ENCODE measurements around the gene TPCN2.

TPCN2 gene

GRCh38 chr11:69040581-69041260 lies 8.0 kb upstream of the TPCN2 start:
- Mint-ChIP-seq H3K27me3 (no peaks in the 10 kb centered on the region), H3K9me3 (ENCODE audit: low read depth) (no peaks in the 10 kb centered on the region), H3K4me1 (ENCODE audit: low read depth) (peaks cover 11% of the 10 kb centered on the region), H3K27ac (peak overlapping the region; percentile 61), H3K4me3 (no peak overlapping the region), H3K36me3 (no peaks in the 10 kb centered on the region)

- no peaks in the 10 kb centered on the region for H3K9me3 Mint-ChIP-seq (ENCODE audit: low read depth)
- no peaks in the 10 kb centered on the region for H3K27me3 Mint-ChIP-seq
- no peak overlapping the region for H3K27ac Mint-ChIP-seq
- H3K36me3 Mint-ChIP-seq, result no peaks in the 10 kb centered on the region
- H3K4me1 Mint-ChIP-seq (ENCODE audit: low read depth), result peaks cover 11% of the 10 kb centered on the region
- no peak overlapping the region for H3K4me3 Mint-ChIP-seq
Measured at GRCh38 chr11:69041516-69041915, 7.2 kb upstream of the TPCN2 start.

- Mint-ChIP-seq H3K4me3 (no peak overlapping the region), H3K36me3 (no peaks in the 10 kb centered on the region)
Measured at GRCh38 chr11:69044111-69045013, 4.4 kb upstream of the TPCN2 start.

GRCh38 chr11:69048031-69048693 lies 570 bp upstream of the TPCN2 start:
- H3K36me3 Mint-ChIP-seq, result no peaks in the 10 kb centered on the region
- H3K27ac Mint-ChIP-seq, result no peak overlapping the region
- peaks cover 34% of the 10 kb centered on the region for H3K4me1 Mint-ChIP-seq (ENCODE audit: low read depth)
- H3K27me3 Mint-ChIP-seq, result no peaks in the 10 kb centered on the region
- no peaks in the 10 kb centered on the region for H3K9me3 Mint-ChIP-seq (ENCODE audit: low read depth)
- H3K4me3 Mint-ChIP-seq, result peak overlapping the region; percentile 76

More at GRCh38 chr11:69044111-69045013, 4.4 kb upstream of the TPCN2 start:
- no peaks in the 10 kb centered on the region for H3K27me3 Mint-ChIP-seq
- H3K27ac Mint-ChIP-seq, result no peak overlapping the region
- H3K9me3 Mint-ChIP-seq (ENCODE audit: low read depth), result no peaks in the 10 kb centered on the region
- peaks cover 18% of the 10 kb centered on the region for H3K4me1 Mint-ChIP-seq (ENCODE audit: low read depth)

- H3K27ac Mint-ChIP-seq, result peak overlapping the region; percentile 81
- H3K27me3 Mint-ChIP-seq, result no peaks in the 10 kb centered on the region
- peaks cover 34% of the 10 kb centered on the region for H3K4me1 Mint-ChIP-seq (ENCODE audit: low read depth)
- H3K9me3 Mint-ChIP-seq (ENCODE audit: low read depth), result no peaks in the 10 kb centered on the region
- H3K36me3 Mint-ChIP-seq, result no peaks in the 10 kb centered on the region
- H3K4me3 Mint-ChIP-seq, result peak overlapping the region; percentile 88
Measured at GRCh38 chr11:69049490-69049867, 747 bp downstream of the TPCN2 start.

DNA sequence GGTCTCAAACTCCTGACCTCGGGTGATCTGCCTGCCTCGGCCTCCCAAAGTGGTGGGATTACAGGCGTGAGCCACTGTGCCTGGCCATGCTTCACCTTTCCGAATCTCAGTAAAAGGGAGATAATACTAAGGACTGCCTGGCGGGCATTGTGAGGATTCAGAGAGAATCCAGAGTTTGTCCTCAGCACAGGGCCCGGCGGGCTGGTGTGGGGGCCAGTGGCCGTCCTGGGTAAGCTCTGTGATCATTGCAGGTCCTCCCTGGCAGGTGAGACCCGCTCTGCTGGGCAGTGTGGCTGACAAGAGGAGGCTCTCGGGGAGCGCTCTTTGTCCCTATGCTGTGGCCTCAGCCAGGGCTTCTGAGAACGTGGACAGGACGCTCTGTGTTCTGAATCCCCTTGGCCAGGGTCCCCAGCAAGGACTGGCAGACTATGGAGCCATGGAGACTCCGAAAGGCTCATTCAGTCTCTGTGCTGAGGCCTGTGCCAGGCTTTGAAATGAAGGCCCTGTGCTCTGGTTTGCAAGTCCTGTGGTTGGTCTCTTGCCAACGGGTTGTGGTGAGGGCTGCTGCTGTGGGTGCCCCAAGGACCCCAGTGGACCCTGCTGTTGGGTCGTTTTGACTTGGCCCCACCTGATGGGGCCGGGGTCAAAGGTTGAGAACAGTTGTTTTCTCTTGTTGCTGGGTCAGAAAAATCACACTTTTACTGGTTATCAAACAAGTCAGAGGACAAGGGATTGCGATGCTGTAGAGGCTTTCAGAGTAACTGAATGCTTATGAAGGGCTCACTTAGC lies 2.1 kb downstream of the TPCN2 start:
- H3K27ac Mint-ChIP-seq, result peak overlapping the region; percentile 81
- H3K4me3 Mint-ChIP-seq, result peak overlapping the region; percentile 59
- H3K9me3 Mint-ChIP-seq (ENCODE audit: low read depth), result no peaks in the 10 kb centered on the region
- H3K36me3 Mint-ChIP-seq, result no peaks in the 10 kb centered on the region
- no peaks in the 10 kb centered on the region for H3K27me3 Mint-ChIP-seq
- H3K4me1 Mint-ChIP-seq (ENCODE audit: low read depth), result peaks cover 36% of the 10 kb centered on the region

DNA sequence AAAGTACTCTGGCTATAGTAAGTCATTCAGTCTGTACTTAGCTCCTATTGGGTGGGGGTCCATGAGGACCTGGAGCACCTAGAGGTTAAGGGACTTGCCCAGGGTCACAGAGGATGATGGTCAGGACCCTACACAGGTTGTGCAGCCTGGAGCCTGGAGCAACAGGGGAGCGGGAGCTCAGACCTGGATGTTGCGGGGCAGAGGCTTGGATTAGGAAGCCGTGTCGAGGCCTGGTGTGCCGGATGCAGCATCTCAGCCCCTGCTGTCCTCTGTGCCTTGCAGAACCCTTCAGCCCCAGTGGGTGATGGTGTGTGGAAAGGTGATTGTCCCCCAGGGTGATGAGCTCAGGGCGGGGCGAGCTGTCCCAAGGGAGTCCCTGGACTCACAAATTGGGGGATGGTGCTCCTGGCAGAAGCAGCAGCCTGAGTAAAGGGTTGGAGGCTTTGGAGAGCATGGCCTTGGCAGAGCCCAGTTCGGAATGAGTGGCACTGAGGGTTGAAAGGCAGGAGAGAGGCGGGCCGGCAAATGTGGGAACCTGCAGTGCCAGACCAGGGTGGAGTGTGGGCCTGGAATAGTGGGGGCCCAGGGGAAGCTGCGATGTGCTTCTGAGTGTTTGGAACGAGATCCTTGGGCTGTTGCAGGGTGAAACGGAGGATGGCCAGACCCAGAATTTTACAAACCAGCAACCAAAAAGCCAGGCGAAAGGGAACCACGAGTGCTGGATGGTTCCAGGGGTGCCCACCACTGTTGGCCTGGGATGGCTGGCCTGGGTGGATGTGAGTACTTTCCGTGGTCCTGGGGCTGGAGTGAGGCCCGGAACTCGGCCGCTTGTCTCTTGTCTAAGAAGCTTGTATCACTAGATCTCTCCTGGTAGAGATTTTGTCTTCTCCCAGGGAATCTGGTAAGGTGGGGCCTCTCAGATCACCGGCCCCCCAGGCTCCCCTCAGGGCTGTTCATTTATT lies 2.9 kb downstream of the TPCN2 start:
- Mint-ChIP-seq H3K4me3 (peak overlapping the region; percentile 59), H3K9me3 (ENCODE audit: low read depth) (no peaks in the 10 kb centered on the region), H3K27ac (peak overlapping the region; percentile 64), H3K36me3 (no peaks in the 10 kb centered on the region), H3K27me3 (no peaks in the 10 kb centered on the region), H3K4me1 (ENCODE audit: low read depth) (peaks cover 39% of the 10 kb centered on the region)

- Mint-ChIP-seq H3K36me3 (no peaks in the 10 kb centered on the region), H3K9me3 (ENCODE audit: low read depth) (no peaks in the 10 kb centered on the region), H3K4me3 (no peak overlapping the region), H3K4me1 (ENCODE audit: low read depth) (peaks cover 39% of the 10 kb centered on the region), H3K27me3 (no peaks in the 10 kb centered on the region), H3K27ac (no peak overlapping the region)
Measured at GRCh38 chr11:69052343-69053168, 3.8 kb downstream of the TPCN2 start.

GRCh38 chr11:69053169-69053477 lies 4.4 kb downstream of the TPCN2 start:
- H3K27ac Mint-ChIP-seq, result no peak overlapping the region
- H3K27me3 Mint-ChIP-seq, result no peaks in the 10 kb centered on the region
- H3K4me3 Mint-ChIP-seq, result no peak overlapping the region
- peaks cover 36% of the 10 kb centered on the region for H3K4me1 Mint-ChIP-seq (ENCODE audit: low read depth)
- H3K9me3 Mint-ChIP-seq (ENCODE audit: low read depth), result no peaks in the 10 kb centered on the region
- no peaks in the 10 kb centered on the region for H3K36me3 Mint-ChIP-seq

DNA sequence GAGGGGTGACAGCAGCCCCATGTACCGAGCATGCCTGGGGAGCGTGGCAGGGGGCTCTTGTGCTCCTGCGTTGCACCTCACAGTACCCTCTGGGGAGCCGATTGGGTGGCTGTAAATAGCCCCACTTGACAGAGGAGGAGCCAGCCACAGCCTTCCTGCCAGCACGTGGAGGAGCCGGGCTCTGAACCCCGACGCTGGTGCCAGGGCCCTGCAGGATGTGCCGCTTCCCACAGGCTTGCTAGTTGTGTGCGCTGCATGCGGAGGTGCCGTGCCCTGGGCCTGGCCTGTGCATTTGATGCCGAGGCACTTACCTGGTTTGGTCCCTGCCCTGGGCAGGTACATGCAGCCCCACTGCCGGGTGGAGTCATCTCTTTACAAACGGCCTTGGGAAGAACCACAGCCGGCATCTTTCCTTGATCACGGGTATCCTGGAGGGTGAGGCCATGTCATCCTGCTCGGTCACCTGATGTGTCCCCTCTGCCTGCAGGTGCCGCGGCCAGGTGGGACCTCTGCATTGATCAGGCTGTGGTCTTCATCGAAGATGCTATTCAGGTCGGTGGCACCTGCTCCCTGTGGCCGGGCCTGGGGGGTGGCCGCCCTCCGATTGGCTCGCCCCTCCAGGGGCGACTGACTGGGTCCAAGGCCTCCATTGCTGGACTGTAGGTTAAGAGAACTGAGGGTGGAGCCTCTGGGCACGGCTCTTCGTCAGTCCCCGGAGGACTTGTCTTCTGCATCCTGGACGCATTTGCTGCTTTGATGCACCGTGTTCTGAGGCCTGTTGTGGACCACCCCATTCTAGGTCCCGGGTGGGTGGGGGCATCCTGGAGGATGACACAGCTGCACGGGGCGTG lies 5.0 kb downstream of the TPCN2 start:
- Mint-ChIP-seq H3K27ac (no peak overlapping the region), H3K4me1 (ENCODE audit: low read depth) (peaks cover 32% of the 10 kb centered on the region), H3K27me3 (no peaks in the 10 kb centered on the region), H3K36me3 (no peaks in the 10 kb centered on the region), H3K4me3 (no peak overlapping the region), H3K9me3 (ENCODE audit: low read depth) (no peaks in the 10 kb centered on the region)

DNA sequence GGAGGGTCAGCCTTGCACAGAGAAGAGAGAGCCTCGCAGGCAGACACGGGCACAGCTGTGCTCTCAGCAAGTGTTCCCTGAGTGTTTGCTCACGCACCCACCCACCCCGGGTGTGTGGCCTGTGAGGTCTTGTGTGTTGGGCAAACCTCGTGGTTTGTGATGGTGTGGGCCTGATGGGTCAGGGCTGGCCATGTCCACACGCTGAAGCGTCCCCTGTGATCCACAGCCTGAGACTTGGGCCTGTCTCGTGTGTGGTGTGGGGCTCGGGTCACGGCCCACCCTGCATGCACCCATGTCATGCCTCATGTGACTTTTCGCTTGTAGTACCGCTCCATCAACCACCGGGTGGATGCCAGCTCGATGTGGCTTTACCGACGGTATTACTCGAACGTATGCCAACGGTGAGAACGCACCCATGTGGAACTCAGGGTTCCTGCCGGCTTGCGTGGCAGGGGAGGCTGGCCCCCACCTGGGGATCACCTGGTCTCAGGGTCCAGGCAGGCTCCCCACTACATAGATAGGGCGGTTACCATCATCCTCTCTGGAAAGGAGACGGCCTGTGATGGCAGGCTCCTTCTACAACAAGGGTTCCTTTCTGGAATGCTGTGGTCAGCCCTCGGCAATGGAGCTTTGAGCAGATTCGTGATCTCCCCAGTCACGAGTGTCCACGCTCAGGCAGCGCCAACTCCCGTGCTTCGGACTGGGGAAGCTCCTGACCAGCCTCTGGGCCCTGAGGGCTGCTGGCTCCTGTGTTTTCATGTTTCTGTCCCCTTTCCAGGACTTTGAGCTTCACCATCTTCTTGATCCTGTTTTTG lies 5.9 kb downstream of the TPCN2 start:
- Mint-ChIP-seq H3K36me3 (no peaks in the 10 kb centered on the region), H3K27me3 (no peaks in the 10 kb centered on the region), H3K9me3 (ENCODE audit: low read depth) (no peaks in the 10 kb centered on the region), H3K27ac (no peak overlapping the region), H3K4me3 (no peak overlapping the region), H3K4me1 (ENCODE audit: low read depth) (peaks cover 30% of the 10 kb centered on the region)

DNA sequence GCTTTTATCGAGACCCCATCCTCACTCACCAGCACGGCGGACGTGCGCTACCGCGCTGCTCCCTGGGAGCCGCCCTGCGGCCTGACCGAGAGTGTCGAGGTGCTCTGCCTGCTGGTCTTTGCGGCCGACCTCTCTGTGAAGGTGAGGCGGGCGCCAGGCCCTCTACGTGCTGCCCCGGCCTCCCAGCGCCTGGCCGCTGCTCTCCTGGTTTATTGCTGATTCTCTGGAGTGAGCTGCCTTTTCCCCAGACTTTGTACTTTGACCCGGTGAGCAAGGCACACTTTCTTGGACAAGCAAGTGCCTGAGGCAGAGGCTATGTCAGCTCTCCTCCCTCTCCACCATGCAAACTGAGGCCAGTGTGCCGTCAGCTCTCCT lies 6.5 kb downstream of the TPCN2 start:
- H3K36me3 Mint-ChIP-seq, result no peaks in the 10 kb centered on the region
- peaks cover 25% of the 10 kb centered on the region for H3K4me1 Mint-ChIP-seq (ENCODE audit: low read depth)
- no peak overlapping the region for H3K27ac Mint-ChIP-seq
- H3K4me3 Mint-ChIP-seq, result no peak overlapping the region
- H3K9me3 Mint-ChIP-seq (ENCODE audit: low read depth), result no peaks in the 10 kb centered on the region
- no peaks in the 10 kb centered on the region for H3K27me3 Mint-ChIP-seq

Measured in activated naive CD8-positive, alpha-beta T cell (primary cell).